CD14-positive monocyte (primary cell): ENCODE measurements around the gene PLIN4. TPM values are rescaled to one million over a fixed set of nuclear protein-coding genes. Genes with fewer than 3 reads are reported as not detected.

Source experiments
- DNase-seq, 3 donors: peaks; one replicate each; pipeline ENCODE4 v3.0.0-alpha.2; 2011 to 2022
- H2AFZ ChIP-seq: 2 replicates; pipeline ENCODE4 v1.6.0; 2012; ENCODE audit warnings: mild to moderate bottlenecking, low read depth, low read length, inconsistent platforms; ENCODE audit not compliant: insufficient read depth, poor library complexity, severe bottlenecking
- H3K27ac ChIP-seq, 2 donors: 1 replicate in 1 of 2; 2 replicates in 1 of 2; pipeline ENCODE4 v1.5.1; 2012 to 2013; ENCODE audit warnings: low read length in 2 of 2, control low read depth in 1 of 2, inconsistent platforms in 1 of 2, low read depth in 1 of 2, mild to moderate bottlenecking in 1 of 2
- H3K27me3 ChIP-seq, 2 donors: one replicate each; pipeline versions ENCODE4 v1.6.0 to v1.6.1; 2011 to 2013; ENCODE audit warnings: low read length in 2 of 2; ENCODE audit not compliant: control insufficient read depth in 2 of 2, insufficient read depth in 2 of 2
- H3K36me3 ChIP-seq, 2 donors: replicated peaks in 1 of 2; 1 replicate in 1 of 2; 2 replicates in 1 of 2; pipeline versions ENCODE4 v1.5.1 to v1.6.1; 2012 to 2013; ENCODE audit warnings: low read length in 2 of 2, control low read depth in 1 of 2, inconsistent platforms in 1 of 2, mild to moderate bottlenecking in 1 of 2; ENCODE audit not compliant: insufficient read depth in 2 of 2, control insufficient read depth in 1 of 2
- H3K4me1 ChIP-seq, 2 donors: 1 replicate in 1 of 2; 2 replicates in 1 of 2; pipeline versions ENCODE4 v1.5.1 to v1.6.1; 2012 to 2013; ENCODE audit warnings: low read length in 2 of 2, control low read depth in 1 of 2, inconsistent platforms in 1 of 2, mild to moderate bottlenecking in 1 of 2, moderate library complexity in 1 of 2; ENCODE audit not compliant: insufficient read depth in 2 of 2, control insufficient read depth in 1 of 2
- H3K4me2 ChIP-seq: replicated peaks from 2 replicates; pipeline ENCODE3; 2012; ENCODE audit warnings: low read length, moderate library complexity, mild to moderate bottlenecking; ENCODE audit not compliant: poor library complexity, severe bottlenecking; ENCODE audit errors: extremely low read depth
- H3K4me3 ChIP-seq, 3 experiments: fragments of 200-600 bp in 1 of 3; sonication (generic) in 1 of 3; replicated peaks in 1 of 3; 1 replicate in 2 of 3; 2 replicates in 1 of 3; pipeline ENCODE4 v1.5.1; 2011 to 2013; ENCODE audit warnings: low read length in 3 of 3, mild to moderate bottlenecking in 3 of 3, control low read depth in 2 of 3, low read depth in 2 of 3, inconsistent platforms in 1 of 3, moderate library complexity in 1 of 3
- H3K79me2 ChIP-seq: 2 replicates; pipeline ENCODE4 v1.6.0; 2012; ENCODE audit warnings: mild to moderate bottlenecking, control low read depth, inconsistent platforms, low read length, moderate library complexity; ENCODE audit not compliant: insufficient read depth
- H3K9ac ChIP-seq: 2 replicates; pipeline ENCODE4 v1.6.0; 2017; ENCODE audit warnings: low read length, mild to moderate bottlenecking; ENCODE audit not compliant: insufficient read depth, poor library complexity, severe bottlenecking
- H3K9me3 ChIP-seq, 2 donors: replicated peaks in 1 of 2; 1 replicate in 1 of 2; 2 replicates in 1 of 2; pipeline versions ENCODE4 v1.5.1 to v1.6.1; 2012 to 2013; ENCODE audit warnings: low read length in 2 of 2, control low read depth in 1 of 2; ENCODE audit not compliant: control insufficient read depth in 1 of 2, insufficient read depth in 1 of 2
- H4K20me1 ChIP-seq: 2 replicates; pipeline ENCODE4 v1.6.0; 2012; ENCODE audit warnings: mild to moderate bottlenecking, low read length, control low read depth, moderate library complexity; ENCODE audit not compliant: insufficient read depth
- H3K27ac Mint-ChIP-seq, 7 donors: one replicate each; pipeline ENCODE4 v1.8.0; 2020; ENCODE audit warnings: mild to moderate bottlenecking in 7 of 7, mixed read lengths in 7 of 7, moderate library complexity in 6 of 7, inconsistent platforms in 2 of 7
- H3K27me3 Mint-ChIP-seq, 3 donors: one replicate each; pipeline ENCODE4 v1.8.0; 2021 to 2022; ENCODE audit warnings: low read depth in 3 of 3, mild to moderate bottlenecking in 3 of 3, mixed read lengths in 3 of 3, moderate library complexity in 3 of 3, inconsistent platforms in 1 of 3
- H3K36me3 Mint-ChIP-seq, 2 donors: one replicate each; pipeline ENCODE4 v1.8.0; 2020; ENCODE audit warnings: mixed read lengths in 2 of 2, inconsistent platforms in 1 of 2, mild to moderate bottlenecking in 1 of 2
- H3K4me1 Mint-ChIP-seq: one replicate; pipeline ENCODE4 v1.8.0; 2020; ENCODE audit warnings: mild to moderate bottlenecking, mixed read lengths
- H3K4me3 Mint-ChIP-seq, 2 donors: one replicate each; pipeline ENCODE4 v1.8.0; 2020; ENCODE audit warnings: mild to moderate bottlenecking in 2 of 2, mixed read lengths in 2 of 2, moderate library complexity in 1 of 2
- H3K9me3 Mint-ChIP-seq, 7 donors: one replicate each; pipeline ENCODE4 v1.8.0; 2020 to 2022; ENCODE audit warnings: mixed read lengths in 7 of 7, mild to moderate bottlenecking in 6 of 7, moderate library complexity in 6 of 7, inconsistent platforms in 2 of 7
- WGBS: methylation state at CpG from one replicate; pipeline ENCODE4 v1.1.5; 2013; ENCODE audit warnings: missing lambda C conversion rate; ENCODE audit not compliant: insufficient coverage; 5-methylcytosine and 5-hydroxymethylcytosine counted together
- intact Hi-C, 2 donors: fragments of 100-400 bp; cut with micrococcal nuclease; formaldehyde crosslinking; loops; one replicate each; pipeline versions ENCODE4 v1.15.0 to v1.15.1; 2023
- polyA plus RNA-seq, 3 donors: library from polyadenylated mRNA; depleted of rRNA in 1 of 3; unstranded in 2 of 3; stranded (reverse) in 1 of 3; fragments of 300-500 nt in 2 of 3; fragments of >200 nt in 1 of 3; fragmentation: Illumina TruSeq in 2 of 3; gene quantifications; 1 replicate in 2 of 3; 2 replicates in 1 of 3; pipeline ENCODE4 v1.2.3, GENCODE V29; 2012 to 2021
- TF ChIP-seq, protein P1 (sequence below): fragments of 200-600 bp; IDR thresholded peaks from one replicate; pipeline ENCODE4 v1.8.0; 2022; ENCODE audit warnings: antibody characterized with exemption, mild to moderate bottlenecking

PLIN4 gene
- polyA plus RNA-seq, 3 donors: 0.05 to 0.19 TPM; not detected in 1

DNA sequence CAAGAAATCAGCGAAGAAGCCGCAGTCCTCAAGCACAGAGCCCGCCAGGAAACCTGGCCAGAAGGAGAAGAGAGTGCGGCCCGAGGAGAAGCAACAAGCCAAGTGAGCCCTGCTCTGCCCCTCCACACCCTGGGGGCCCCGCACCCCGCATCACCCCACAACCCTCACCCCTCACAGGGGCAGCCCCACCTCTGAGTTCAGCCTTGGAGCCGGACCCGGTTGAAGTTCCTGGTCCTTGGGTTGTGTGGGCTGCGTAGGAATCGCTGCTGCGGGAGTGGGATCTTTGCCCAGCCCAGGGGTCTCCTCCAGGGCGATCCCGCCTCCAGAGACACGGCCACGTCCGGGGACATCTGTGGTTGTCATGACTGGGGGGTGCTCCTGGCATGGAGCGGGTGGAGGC is 22.0 kb downstream of the PLIN4 start:
- H3K4me3 ChIP-seq: no peak overlapping the region
- TF ChIP-seq, protein P1, sequence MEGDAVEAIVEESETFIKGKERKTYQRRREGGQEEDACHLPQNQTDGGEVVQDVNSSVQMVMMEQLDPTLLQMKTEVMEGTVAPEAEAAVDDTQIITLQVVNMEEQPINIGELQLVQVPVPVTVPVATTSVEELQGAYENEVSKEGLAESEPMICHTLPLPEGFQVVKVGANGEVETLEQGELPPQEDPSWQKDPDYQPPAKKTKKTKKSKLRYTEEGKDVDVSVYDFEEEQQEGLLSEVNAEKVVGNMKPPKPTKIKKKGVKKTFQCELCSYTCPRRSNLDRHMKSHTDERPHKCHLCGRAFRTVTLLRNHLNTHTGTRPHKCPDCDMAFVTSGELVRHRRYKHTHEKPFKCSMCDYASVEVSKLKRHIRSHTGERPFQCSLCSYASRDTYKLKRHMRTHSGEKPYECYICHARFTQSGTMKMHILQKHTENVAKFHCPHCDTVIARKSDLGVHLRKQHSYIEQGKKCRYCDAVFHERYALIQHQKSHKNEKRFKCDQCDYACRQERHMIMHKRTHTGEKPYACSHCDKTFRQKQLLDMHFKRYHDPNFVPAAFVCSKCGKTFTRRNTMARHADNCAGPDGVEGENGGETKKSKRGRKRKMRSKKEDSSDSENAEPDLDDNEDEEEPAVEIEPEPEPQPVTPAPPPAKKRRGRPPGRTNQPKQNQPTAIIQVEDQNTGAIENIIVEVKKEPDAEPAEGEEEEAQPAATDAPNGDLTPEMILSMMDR: no peak
- H3K36me3 Mint-ChIP-seq: peaks cover 18 to 45% of the 10 kb centered on the region in 2 donors
- no peaks in the 10 kb centered on the region for H4K20me1 ChIP-seq
- WGBS: 89% methylated on average over 14 of the region's 18 CpGs
- no peaks in the 10 kb centered on the region for H3K9me3 ChIP-seq
- intact Hi-C loops: no loop called here
- no peak overlapping the region for H3K4me3 Mint-ChIP-seq
- H3K4me2 ChIP-seq: no peak overlapping the region
- H3K79me2 ChIP-seq: no peaks in the 10 kb centered on the region
- H3K36me3 ChIP-seq: peaks cover 75 to 87% of the 10 kb centered on the region in 2 donors
- no peak for DNase-seq
- no peak overlapping the region for H3K9ac ChIP-seq
- no peaks in the 10 kb centered on the region for H3K9me3 Mint-ChIP-seq
- no peak overlapping the region for H2AFZ ChIP-seq
- no peak overlapping the region for H3K27ac Mint-ChIP-seq
- no peaks in the 10 kb centered on the region for H3K4me1 ChIP-seq
- H3K4me1 Mint-ChIP-seq: no peaks in the 10 kb centered on the region
- H3K27me3 Mint-ChIP-seq: no peaks in the 10 kb centered on the region
- no peaks in the 10 kb centered on the region for H3K27me3 ChIP-seq
- no peak overlapping the region for H3K27ac ChIP-seq

DNA sequence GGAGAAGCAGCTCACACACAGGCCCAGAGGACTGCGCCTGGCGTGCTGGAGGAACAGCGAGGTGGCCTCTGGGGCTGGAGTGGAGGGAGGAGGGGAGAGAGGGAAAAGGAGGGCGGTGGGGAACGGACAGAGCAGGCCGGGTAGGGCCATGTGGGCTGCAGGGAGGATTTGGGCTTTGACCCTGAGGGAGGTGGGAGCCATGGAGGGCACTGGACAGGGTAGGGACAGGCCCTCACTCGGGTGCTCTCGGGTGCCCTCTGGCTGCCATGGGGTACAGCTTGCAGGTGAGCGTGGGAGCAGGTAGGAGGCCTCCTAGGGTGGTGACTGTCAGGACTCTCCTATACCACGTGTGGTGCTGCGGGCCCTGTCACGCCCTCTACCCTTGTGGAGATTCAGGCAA is 22.8 kb downstream of the PLIN4 start:
- Mint-ChIP-seq H3K4me3 (no peak overlapping the region), H3K27ac (peak overlapping the region in 3 of 7 donors; percentile 3 to 48 (median 30)), H3K27me3 (no peaks in the 10 kb centered on the region), H3K9me3 (no peaks in the 10 kb centered on the region), H3K4me1 (no peaks in the 10 kb centered on the region), H3K36me3 (peaks cover 9 to 44% of the 10 kb centered on the region in 2 donors)
- H3K4me2 ChIP-seq: no peak overlapping the region
- H3K36me3 ChIP-seq: peaks cover 70 to 80% of the 10 kb centered on the region in 2 donors
- no peaks in the 10 kb centered on the region for H3K27me3 ChIP-seq
- TF ChIP-seq, protein P1: no peak
- no peak for DNase-seq
- no peak overlapping the region for H3K4me3 ChIP-seq
- H3K4me1 ChIP-seq: no peaks in the 10 kb centered on the region
- H3K9me3 ChIP-seq: no peaks in the 10 kb centered on the region
- no peaks in the 10 kb centered on the region for H3K79me2 ChIP-seq
- no peaks in the 10 kb centered on the region for H4K20me1 ChIP-seq
- intact Hi-C loops: no loop called here
- no peak overlapping the region for H3K27ac ChIP-seq
- H3K9ac ChIP-seq: no peak overlapping the region
- WGBS: 95% methylated on average over 9 of the region's 12 CpGs
- no peak overlapping the region for H2AFZ ChIP-seq
